ENCODE data around the gene GTF2IRD1.
"Not testable (repeated sequence)": the region's sequence is repeated elsewhere in the genome, so short reads cannot be mapped to it uniquely, and the experiment has no call there.

The GTF2IRD1 gene

GRCh38 chr7:74590813-74591212 lies 137.1 kb downstream of the GTF2IRD1 start:
- DNase-seq: no peak

- no peak for DNase-seq
These were observed 144.9 kb downstream of the GTF2IRD1 start for GRCh38 chr7:74598558-74598957.

GRCh38 chr7:74599244-74599643 lies 145.5 kb downstream of the GTF2IRD1 start:
- DNase-seq: no peak

- DNase-seq: no peak
These were observed 150.8 kb downstream of the GTF2IRD1 start for GRCh38 chr7:74604326-74605020.

GRCh38 chr7:74606101-74606908 lies 152.6 kb downstream of the GTF2IRD1 start:
- peak; percentile 64 for DNase-seq

GRCh38 chr7:74606909-74607510 lies 153.3 kb downstream of the GTF2IRD1 start:
- no peak for DNase-seq

GRCh38 chr7:74612015-74612829 lies 158.5 kb downstream of the GTF2IRD1 start:
- peak; percentile 35 for DNase-seq

GRCh38 chr7:74615933-74616780 lies 162.5 kb downstream of the GTF2IRD1 start:
- no peak for DNase-seq

GRCh38 chr7:74617180-74617744 lies 163.6 kb downstream of the GTF2IRD1 start:
- peak; percentile 59 for DNase-seq

- DNase-seq: peak; percentile 29
These were observed 165.6 kb downstream of the GTF2IRD1 start for GRCh38 chr7:74619235-74619860.

GRCh38 chr7:74622228-74622749 lies 168.6 kb downstream of the GTF2IRD1 start:
- no peak for DNase-seq

- DNase-seq: no peak
These were observed 169.4 kb downstream of the GTF2IRD1 start for GRCh38 chr7:74623135-74623534.

GRCh38 chr7:74625446-74625845 lies 171.7 kb downstream of the GTF2IRD1 start:
- DNase-seq: no peak

GRCh38 chr7:74627661-74628411 lies 174.1 kb downstream of the GTF2IRD1 start:
- peak; percentile 53 for DNase-seq

- no peak for DNase-seq
These were observed 178.8 kb downstream of the GTF2IRD1 start for GRCh38 chr7:74632505-74632904.

GRCh38 chr7:74633451-74633921 lies 179.8 kb downstream of the GTF2IRD1 start:
- DNase-seq: no peak

GRCh38 chr7:74637745-74638144 lies 184.0 kb downstream of the GTF2IRD1 start:
- DNase-seq: no peak

GRCh38 chr7:74650055-74650454 lies 196.3 kb downstream of the GTF2IRD1 start:
- DNase-seq: not testable (repeated sequence)

- DNase-seq: not testable (repeated sequence)
These were observed 196.9 kb downstream of the GTF2IRD1 start for GRCh38 chr7:74650493-74651132.
